Esophagus mucosa (tissue), 1 donor: ENCODE data around the gene SLC22A3. TPM values are rescaled to one million over a fixed set of nuclear protein-coding genes. Genes with fewer than 3 reads are reported as not detected.
"Not testable (repeated sequence)": the region's sequence is repeated elsewhere in the genome, so short reads cannot be mapped to it uniquely, and the experiment has no call there.

ENCODE experiments used
- ATAC-seq: fragments of 200-7000 bp; cut with Tn5 transposase; one replicate; pipeline ENCODE4 v1.9.1; 2020
- total RNA-seq: library from RNA; stranded (reverse); gene quantifications from one replicate; pipeline ENCODE4 v1.2.4, GENCODE V29; 2023
- donor health status: DM: yes; HTN: yes; CAD: no.

SLC22A3 gene
- total RNA-seq, 1 donor from 2014 or later: 8.0 TPM

DNA sequence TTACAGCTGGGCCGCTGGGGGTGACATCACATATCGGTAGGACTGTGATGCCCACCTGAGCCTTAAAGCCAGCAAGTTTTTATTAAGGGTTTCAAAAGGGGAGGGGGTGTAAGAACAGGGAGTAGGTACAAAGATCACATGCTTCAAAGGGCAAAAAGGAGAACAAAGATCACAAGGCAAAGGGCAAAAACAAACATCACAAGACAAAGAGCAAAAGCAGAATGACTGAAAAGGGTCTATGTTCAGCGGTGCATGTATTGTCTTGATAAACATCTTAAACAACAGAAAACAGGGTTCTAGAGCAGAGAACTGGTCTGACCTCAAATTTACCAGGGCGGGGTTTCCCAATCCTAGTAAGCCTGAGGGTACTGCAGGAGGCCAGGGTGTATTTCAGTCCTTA, 101.6 kb downstream of the SLC22A3 start:
- not testable (repeated sequence) for ATAC-seq

DNA sequence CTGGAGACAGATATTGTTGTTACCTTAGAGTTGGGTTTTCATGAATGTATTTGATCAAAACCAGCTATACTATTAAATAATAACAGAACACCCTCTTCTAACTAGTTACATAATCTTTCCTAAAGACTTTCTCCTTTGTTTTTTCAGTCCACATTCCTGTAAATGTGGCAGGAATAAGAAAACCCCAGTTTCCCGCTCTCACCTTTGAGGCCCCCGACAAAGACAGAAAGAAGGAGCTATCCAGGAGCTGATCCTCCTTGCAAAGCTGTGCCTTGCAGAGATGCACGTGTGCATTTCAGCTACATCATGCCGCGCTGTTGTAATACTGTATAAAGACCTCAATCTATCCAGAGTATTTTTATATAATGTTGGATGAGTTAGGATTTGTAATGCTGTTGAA, 102.7 kb downstream of the SLC22A3 start:
- ATAC-seq: no peak

DNA sequence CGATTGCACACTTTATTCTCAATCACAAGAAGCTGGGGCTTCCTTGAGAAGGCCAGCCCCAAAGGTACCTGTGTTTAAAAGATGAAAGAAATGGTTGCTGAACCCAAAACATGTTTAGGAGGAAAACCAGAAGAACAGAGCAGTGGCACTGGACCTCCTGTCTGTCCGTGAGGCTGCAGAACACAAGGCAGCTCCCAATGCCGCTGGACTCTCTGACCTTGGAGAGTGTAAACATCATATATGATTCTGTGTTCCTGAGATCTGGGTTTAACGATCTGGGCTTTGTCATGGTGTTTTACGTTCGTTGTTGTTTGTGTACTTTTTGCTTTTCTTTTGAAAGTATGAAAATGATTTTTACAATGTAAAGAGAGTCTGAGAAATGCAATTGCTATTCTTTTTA, 106.1 kb downstream of the SLC22A3 start:
- no peak for ATAC-seq

- ATAC-seq: no peak
Observed at GRCh38 chr6:160455081-160455480, 106.9 kb downstream of the SLC22A3 start.

DNA sequence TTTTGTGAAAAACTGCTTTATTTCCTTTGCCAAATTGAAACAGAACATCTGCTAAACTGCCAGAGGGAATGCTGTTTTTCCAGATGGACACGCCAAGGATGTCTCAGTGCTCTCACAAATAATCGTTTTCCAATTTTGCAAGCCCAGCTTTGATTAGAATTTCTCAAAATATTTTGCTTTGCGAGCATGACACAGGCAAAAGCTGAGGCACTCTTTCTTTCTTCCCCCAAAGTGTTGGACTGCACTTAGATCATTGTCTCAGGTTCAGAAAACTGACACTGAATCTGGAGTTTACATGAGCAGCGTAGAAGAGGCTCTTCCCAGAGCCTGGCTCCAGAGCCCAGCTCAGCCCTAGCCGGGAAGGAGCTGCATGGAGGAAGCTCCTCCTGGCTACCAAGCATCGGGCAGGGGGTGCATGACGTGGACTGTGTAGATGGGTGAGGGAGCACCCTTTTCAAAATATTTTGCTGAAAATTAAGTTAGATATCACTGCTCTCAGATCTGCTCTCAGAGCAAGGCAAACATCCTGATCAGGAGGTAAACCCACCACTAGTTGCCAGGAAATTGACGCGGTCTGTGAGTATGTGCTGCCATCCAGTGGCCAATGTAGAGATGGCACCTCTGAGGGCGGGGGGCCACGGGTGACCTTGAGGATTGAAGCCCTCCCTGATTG, 107.5 kb downstream of the SLC22A3 start:
- peak; percentile 84 for ATAC-seq

DNA sequence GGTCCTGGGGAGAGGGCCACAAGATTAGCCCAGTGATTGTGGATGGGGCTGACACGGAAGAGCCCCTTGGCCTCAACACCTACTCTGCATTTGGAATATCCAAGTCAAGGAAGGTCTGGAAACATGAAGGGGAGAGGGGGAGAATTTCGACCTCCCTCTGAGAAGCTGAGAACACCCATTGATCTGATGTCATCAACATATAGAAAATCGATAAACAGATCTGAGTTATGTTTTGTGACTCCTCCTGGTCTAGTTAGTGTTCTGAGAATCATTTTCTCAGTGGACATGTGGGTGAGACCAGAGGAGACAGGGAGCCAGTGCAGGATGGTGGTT, 108.0 kb downstream of the SLC22A3 start:
- ATAC-seq: no peak

DNA sequence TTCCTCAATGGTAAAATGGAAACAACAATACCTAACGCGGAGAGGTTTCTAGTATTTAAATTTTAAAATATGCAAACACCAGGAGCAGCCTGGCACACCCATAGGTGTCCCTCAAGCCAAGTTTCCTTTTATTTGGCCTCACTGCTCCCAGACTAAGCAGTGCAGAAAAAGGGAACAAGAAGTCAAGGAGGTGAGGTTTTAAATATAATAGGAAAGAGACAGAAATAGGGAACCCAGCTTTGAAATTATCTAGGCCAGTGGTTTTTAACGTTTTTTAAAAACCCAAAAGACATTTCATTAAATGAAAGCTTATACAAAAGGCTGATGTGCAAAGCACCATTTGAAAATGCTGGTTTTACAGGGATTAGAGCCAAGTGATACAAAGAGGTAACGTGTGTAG, 109.6 kb downstream of the SLC22A3 start:
- ATAC-seq: no peak

DNA sequence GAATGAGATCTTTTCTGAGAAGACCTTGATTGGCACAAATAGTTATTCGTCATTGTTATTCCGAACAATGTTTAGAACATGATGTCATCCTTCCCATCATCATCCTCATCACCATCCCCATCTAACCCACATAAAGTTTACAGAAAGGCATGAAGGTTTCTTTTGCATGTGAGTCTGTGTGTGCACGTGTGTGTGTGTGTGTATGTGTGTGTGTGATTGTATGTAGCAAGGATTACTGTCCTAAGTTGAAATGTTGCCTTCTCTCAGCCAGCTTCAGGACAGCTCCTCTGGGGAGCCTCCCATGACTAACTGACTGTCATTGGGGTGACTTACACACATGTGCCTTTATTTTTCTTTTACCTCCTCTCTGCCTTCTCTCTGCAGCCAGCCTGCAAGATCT, 113.5 kb downstream of the SLC22A3 start:
- ATAC-seq: no peak

- no peak for ATAC-seq
Observed at GRCh38 chr6:160462116-160462515, 113.9 kb downstream of the SLC22A3 start.

GRCh38 chr6:160462551-160463109, 114.5 kb downstream of the SLC22A3 start:
- peak; percentile 35 for ATAC-seq

DNA sequence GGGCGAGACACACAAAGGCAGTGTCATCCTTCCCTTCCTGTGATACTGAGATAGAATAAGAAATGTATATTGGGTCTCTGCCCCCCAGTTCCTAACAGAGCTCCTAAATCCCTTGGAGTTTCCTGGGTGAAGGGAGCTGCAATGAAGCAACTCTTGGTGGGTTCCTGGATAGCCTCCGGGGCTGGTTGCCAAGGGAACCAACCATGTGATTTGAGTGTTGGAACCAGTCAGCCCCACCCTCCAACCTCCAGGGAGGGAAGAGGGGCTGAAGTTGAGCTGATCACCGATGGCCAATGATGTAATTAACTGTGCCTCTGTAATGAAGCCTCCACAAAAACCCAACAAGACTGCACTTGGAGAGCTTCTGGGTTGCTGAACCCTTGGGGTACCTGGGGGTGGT, 116.6 kb downstream of the SLC22A3 start:
- ATAC-seq: no peak

GRCh38 chr6:160467261-160467871, 119.2 kb downstream of the SLC22A3 start:
- ATAC-seq: not testable (repeated sequence)

- ATAC-seq: no peak
Observed at GRCh38 chr6:160469153-160469552, 121.0 kb downstream of the SLC22A3 start.

DNA sequence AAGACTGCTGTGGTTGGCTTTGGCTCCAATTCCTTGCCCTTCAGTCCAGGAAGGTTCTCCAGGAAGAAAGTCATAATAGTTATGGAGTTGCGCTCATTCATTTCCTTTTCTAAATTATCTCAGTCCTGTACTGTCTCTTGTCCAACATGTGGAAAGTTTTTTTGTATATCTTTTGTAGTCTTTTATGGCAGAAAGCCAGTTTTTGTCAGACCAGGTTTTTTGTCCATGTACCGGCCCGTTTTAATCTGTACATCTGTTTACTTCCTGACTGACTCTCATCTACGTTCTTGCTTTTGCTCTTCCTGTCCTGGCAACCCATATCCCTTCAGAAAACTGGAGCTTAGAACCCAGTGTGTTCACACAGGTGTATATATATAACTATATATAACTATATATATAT, 127.9 kb downstream of the SLC22A3 start:
- ATAC-seq: not testable (repeated sequence)

DNA sequence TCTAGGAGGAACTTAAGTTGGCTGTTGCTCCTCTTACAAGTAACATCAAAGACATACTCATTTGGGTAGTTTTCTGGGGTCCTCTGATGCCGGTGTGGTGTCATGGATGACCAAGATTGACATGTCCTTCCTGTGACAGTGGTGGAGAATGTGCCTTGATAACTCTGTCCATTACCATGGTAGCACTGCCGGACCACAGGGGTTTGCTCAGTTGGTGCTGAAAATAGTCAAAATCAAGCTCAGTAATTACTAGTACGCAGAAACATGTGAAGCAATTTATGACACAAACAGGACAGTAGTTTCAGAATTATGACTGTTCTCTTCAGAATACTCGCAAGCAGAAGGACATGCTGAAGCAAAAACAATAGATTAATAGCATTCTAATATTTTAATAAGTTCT, 128.9 kb downstream of the SLC22A3 start:
- not testable (repeated sequence) for ATAC-seq

DNA sequence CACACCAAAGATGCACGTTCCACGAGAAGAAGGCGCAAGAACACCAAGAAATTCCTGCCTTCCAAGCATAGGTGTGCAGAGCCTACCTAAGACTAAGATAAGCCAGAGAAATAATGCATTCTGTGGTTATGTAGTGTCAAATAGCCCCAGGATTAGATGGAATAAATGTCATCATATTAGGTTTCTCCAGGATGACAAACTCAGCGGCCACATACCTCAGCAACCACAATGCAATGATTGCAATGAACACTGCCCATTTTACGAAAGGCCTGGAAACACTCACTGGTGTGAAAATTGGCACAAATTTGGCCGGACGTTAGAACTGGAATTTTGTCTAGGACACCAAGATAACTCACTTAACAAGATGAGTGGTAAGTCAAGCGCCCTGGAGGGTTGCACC, 129.7 kb downstream of the SLC22A3 start:
- no peak for ATAC-seq

DNA sequence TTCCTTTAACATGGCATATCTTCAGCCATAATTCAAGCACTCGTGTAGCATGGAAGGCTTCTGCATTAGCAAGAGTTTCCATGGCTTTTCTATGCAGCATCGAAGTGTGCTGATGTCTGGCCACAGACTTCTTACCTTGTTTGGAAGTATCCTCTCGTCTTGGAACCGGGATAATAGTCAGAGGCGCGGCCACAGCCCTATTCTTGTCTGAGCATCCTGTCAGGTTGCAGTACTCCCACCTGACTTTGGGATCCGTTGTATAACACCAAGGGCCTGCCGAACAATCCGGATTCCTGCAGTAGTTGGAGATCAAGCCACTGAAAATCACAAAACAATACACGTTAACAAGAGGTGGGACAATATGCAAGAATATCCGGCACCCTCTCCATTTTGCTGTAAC, 138.9 kb downstream of the SLC22A3 start:
- no peak for ATAC-seq

- ATAC-seq: no peak
Observed at GRCh38 chr6:160489091-160489490, 140.9 kb downstream of the SLC22A3 start.

DNA sequence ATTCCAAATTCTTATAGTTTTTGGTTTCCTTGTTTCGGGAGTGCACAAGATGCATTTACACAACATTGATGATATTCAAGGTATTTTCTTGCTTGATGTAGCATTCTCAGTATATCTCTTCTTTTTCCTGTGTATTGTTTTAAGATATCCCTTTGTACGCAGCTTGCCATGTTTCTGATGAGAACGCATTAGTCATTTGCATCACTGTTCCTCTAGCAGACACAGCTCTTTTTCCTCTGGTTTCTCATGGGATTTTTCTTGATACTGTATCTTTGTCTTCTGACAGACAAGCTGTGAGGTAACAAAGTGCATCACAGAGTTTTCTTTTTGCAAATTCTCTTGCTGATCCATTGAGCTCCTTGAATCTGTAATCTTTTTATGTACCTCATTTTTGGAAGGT, 146.4 kb downstream of the SLC22A3 start:
- ATAC-seq: no peak

- no peak for ATAC-seq
Observed at GRCh38 chr6:160500639-160501038, 152.5 kb downstream of the SLC22A3 start.
